Trophoblast cell (in vitro differentiated cells and primary cell): ENCODE data around the gene TOX2.

Source experiments
- DNase-seq, 2 donors: peaks; one replicate each; pipeline ENCODE4 v3.0.0-alpha.2; 2016
- H2AFZ ChIP-seq: 2 replicates; pipeline ENCODE4 v1.6.1; 2013; ENCODE audit warnings: low read length, moderate library complexity, mild to moderate bottlenecking; ENCODE audit not compliant: insufficient read depth, poor library complexity
- H2AK5ac ChIP-seq: 2 replicates; pipeline ENCODE4 v1.6.1; 2013; ENCODE audit warnings: mild to moderate bottlenecking, low read length
- H2BK120ac ChIP-seq: 2 replicates; pipeline ENCODE4 v1.6.1; 2013; ENCODE audit warnings: low read length, mild to moderate bottlenecking, moderate library complexity; ENCODE audit not compliant: insufficient read depth, poor library complexity
- H2BK12ac ChIP-seq: 2 replicates; pipeline ENCODE4 v1.6.1; 2013; ENCODE audit warnings: mild to moderate bottlenecking, low read length, moderate library complexity
- H2BK5ac ChIP-seq: 2 replicates; pipeline ENCODE4 v1.6.1; 2013; ENCODE audit warnings: low read length, low read depth, moderate library complexity, mild to moderate bottlenecking; ENCODE audit not compliant: poor library complexity
- H3K14ac ChIP-seq: 2 replicates; pipeline ENCODE4 v1.6.1; 2013; ENCODE audit warnings: mild to moderate bottlenecking, low read length
- H3K18ac ChIP-seq: 2 replicates; pipeline ENCODE4 v1.6.1; 2013; ENCODE audit warnings: mild to moderate bottlenecking, low read length
- H3K23ac ChIP-seq: 2 replicates; pipeline ENCODE4 v1.6.1; 2013; ENCODE audit warnings: low read length
- H3K27ac ChIP-seq: 2 replicates; pipeline ENCODE4 v1.5.1; 2013; ENCODE audit warnings: low read depth, mild to moderate bottlenecking, inconsistent platforms, low read length, moderate library complexity
- H3K27me3 ChIP-seq: 2 replicates; pipeline ENCODE4 v1.6.1; 2013; ENCODE audit warnings: inconsistent platforms, mild to moderate bottlenecking, low read length, moderate library complexity; ENCODE audit not compliant: insufficient read depth
- H3K36me3 ChIP-seq, 2 experiments: 1 replicate in 1 of 2; 2 replicates in 1 of 2; pipeline ENCODE4 v1.6.1; 2013; ENCODE audit warnings: low read length in 2 of 2, mild to moderate bottlenecking in 2 of 2, moderate library complexity in 1 of 2; ENCODE audit not compliant: insufficient read depth in 2 of 2, control insufficient read depth in 1 of 2
- H3K4ac ChIP-seq: 2 replicates; pipeline ENCODE4 v1.6.1; 2013; ENCODE audit warnings: low read depth, mild to moderate bottlenecking, low read length, moderate library complexity
- H3K4me1 ChIP-seq, 2 experiments: 1 replicate in 1 of 2; 2 replicates in 1 of 2; pipeline ENCODE4 v1.6.1; 2013; ENCODE audit warnings: low read length in 2 of 2, mild to moderate bottlenecking in 2 of 2, moderate library complexity in 1 of 2; ENCODE audit not compliant: insufficient read depth in 2 of 2, control insufficient read depth in 1 of 2
- H3K4me2 ChIP-seq: 2 replicates; pipeline ENCODE4 v1.6.1; 2013; ENCODE audit warnings: inconsistent platforms, mild to moderate bottlenecking, low read length, moderate library complexity
- H3K4me3 ChIP-seq: 2 replicates; pipeline ENCODE4 v1.5.1; 2013; ENCODE audit warnings: mild to moderate bottlenecking, low read depth, low read length, inconsistent platforms
- H3K79me1 ChIP-seq: one replicate; pipeline ENCODE4 v1.6.1; 2013; ENCODE audit warnings: low read length
- H3K79me2 ChIP-seq: 2 replicates; pipeline ENCODE4 v1.6.1; 2013; ENCODE audit warnings: low read length, mild to moderate bottlenecking; ENCODE audit not compliant: control insufficient read depth, insufficient read depth, poor library complexity
- H3K9ac ChIP-seq: 2 replicates; pipeline ENCODE4 v1.6.1; 2013; ENCODE audit warnings: mild to moderate bottlenecking, low read length
- H3K9me3 ChIP-seq: 2 replicates; pipeline ENCODE4 v1.6.1; 2013; ENCODE audit warnings: low read depth, mild to moderate bottlenecking, control low read depth, inconsistent platforms, low read length; ENCODE audit not compliant: insufficient read depth
- H4K12ac ChIP-seq: 2 replicates; pipeline ENCODE4 v1.6.1; 2013; ENCODE audit warnings: low read depth, mild to moderate bottlenecking, low read length, moderate library complexity
- H4K8ac ChIP-seq: 2 replicates; pipeline ENCODE4 v1.6.1; 2013; ENCODE audit warnings: low read depth, mild to moderate bottlenecking, low read length, moderate library complexity
- H4K91ac ChIP-seq: one replicate; pipeline ENCODE4 v1.6.1; 2013; ENCODE audit warnings: low read depth, mild to moderate bottlenecking, low read length, moderate library complexity
- WGBS: extraction: QIAGEN DNeasy Blood & Tissue Kit; methylation state at CpG from one replicate; pipeline ENCODE4 v1.1.7; 2013; ENCODE audit warnings: missing lambda C conversion rate; ENCODE audit not compliant: insufficient read length, insufficient coverage; ENCODE audit errors: extremely low coverage; 5-methylcytosine and 5-hydroxymethylcytosine counted together

TOX2 gene

DNA sequence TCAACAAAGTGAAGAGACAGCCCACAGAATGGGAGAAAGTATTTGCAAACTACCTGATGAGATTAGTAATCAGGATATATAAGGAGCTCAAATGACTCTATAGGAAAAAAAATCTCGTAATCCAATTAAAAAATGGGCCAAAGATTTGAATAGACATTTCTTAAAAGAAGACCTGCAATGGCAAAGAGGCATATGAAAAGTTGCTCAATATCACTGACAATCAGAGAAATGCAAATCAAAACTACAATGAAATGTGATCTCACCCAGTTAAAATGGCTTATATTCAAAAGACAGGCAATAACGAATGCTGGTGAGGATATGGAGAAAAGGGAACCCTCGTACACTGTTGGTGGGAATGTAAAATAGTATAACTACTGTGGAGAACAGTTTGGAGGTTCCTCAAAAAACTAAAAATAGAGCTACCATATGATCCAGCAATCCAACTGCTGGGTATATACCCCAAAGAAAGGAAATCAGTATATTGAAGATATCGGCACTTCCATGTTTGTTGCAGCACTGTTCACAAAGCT lies 65.0 kb downstream of the TOX2 start:
- WGBS, result no CpG with 5 or more reads among the region's 4 CpGs
- Histone ChIP-seq H3K4me2 (no peak overlapping the region), H2BK120ac (no peak overlapping the region), H3K4me3 (no peak overlapping the region), H3K18ac (no peak overlapping the region), H3K14ac (no peak overlapping the region), H3K4ac (no peak overlapping the region), H2BK5ac (no peak overlapping the region), H3K9me3 (peaks cover 3% of the 10 kb centered on the region), H4K8ac (no peak overlapping the region), H3K79me2 (no peaks in the 10 kb centered on the region), H3K23ac (no peak overlapping the region), H3K27ac (no peak overlapping the region), H3K9ac (no peak overlapping the region), H2AK5ac (no peak overlapping the region), H4K91ac (no peak overlapping the region), H3K27me3 (no peaks in the 10 kb centered on the region), H3K36me3 (no peaks in the 10 kb centered on the region), H2BK12ac (no peak overlapping the region), H3K79me1 (no peaks in the 10 kb centered on the region), H4K12ac (no peak overlapping the region), H3K4me1 (no peaks in the 10 kb centered on the region), H2AFZ (no peak overlapping the region)
- DNase-seq, result no peak

DNA sequence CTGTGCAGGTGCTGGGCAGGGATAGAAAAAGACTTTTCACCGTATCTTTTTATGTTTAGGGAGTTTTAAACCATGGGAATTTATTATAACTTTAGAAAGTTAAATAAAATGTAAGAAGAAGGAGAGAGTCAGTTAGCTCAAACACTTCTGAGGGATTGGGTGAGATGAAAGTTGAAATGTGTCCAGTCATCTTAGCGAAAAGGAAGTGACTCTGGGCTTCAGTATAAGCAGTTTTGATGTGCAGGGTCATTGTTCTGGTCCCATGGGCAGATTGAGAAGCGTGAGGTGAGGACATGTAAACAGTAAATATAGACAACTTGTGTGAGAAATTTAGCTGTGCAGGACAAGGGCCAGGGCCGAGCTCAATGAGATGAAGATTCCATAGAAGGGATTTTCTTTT lies 66.9 kb downstream of the TOX2 start:
- H3K4ac ChIP-seq, result no peak overlapping the region
- H3K36me3 ChIP-seq, result no peaks in the 10 kb centered on the region
- no peak overlapping the region for H4K12ac ChIP-seq
- H3K27ac ChIP-seq, result no peak overlapping the region
- no peaks in the 10 kb centered on the region for H3K79me2 ChIP-seq
- no peaks in the 10 kb centered on the region for H3K4me1 ChIP-seq
- no peak overlapping the region for H2AK5ac ChIP-seq
- H3K23ac ChIP-seq, result no peak overlapping the region
- no peak overlapping the region for H3K4me2 ChIP-seq
- H2BK5ac ChIP-seq, result no peak overlapping the region
- H4K8ac ChIP-seq, result no peak overlapping the region
- H3K14ac ChIP-seq, result no peak overlapping the region
- no peak overlapping the region for H3K4me3 ChIP-seq
- H2BK120ac ChIP-seq, result no peak overlapping the region
- H4K91ac ChIP-seq, result no peak overlapping the region
- WGBS, result no CpG with 5 or more reads among the region's 4 CpGs
- no peak for DNase-seq
- no peak overlapping the region for H3K18ac ChIP-seq
- no peak overlapping the region for H2AFZ ChIP-seq
- no peaks in the 10 kb centered on the region for H3K79me1 ChIP-seq
- H3K9ac ChIP-seq, result no peak overlapping the region
- H3K9me3 ChIP-seq, result peaks cover 3% of the 10 kb centered on the region
- H3K27me3 ChIP-seq, result no peaks in the 10 kb centered on the region
- no peak overlapping the region for H2BK12ac ChIP-seq

DNA sequence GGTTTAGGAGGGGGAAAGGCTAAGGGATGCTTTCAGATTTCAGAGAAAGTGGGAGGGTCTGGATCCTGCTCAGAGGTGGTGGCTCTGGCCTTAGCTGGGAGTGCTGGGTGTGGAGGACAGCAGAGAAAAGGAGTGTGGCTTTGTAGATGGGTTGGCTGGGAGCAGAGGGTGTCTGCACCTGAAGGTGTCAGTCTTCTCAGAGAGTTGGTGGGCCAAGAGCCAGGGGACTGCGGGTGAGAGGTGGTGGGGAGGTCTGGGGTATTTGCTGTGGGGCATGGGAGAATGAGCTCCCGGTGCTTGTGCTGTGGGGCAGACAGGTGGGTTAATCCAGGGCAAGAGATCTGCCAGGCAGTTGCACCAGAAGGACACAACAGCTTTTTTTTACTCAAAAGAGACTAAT lies 67.4 kb downstream of the TOX2 start:
- Histone ChIP-seq H3K4me2 (no peak overlapping the region), H3K23ac (no peak overlapping the region)
- WGBS, result no CpG with 5 or more reads among the region's 2 CpGs

DNA sequence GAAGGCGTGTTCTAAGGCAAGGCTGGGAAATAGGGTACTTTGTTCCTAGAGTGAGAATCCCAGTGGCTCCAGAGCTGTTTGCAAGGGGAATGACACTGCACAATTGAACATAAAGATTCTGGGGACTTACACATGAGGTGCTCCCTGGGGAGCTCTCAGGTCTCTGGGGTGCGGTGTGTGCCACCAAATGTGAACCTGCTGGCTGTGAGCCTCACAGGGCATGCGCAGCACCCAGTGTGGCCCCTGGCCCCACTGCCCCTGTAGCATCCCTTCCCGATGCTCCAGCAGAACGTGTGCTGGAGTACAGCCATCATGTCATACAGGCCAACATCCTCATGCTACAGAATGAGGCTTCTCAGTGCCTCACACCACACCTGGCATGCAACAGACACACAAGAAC lies 68.2 kb downstream of the TOX2 start:
- WGBS, result no CpG with 5 or more reads among the region's 5 CpGs
- H3K9ac ChIP-seq, result no peak overlapping the region
- no peak overlapping the region for H2BK120ac ChIP-seq
- no peak overlapping the region for H3K14ac ChIP-seq
- H2AK5ac ChIP-seq, result no peak overlapping the region
- no peak for DNase-seq
- no peaks in the 10 kb centered on the region for H3K36me3 ChIP-seq
- H2BK12ac ChIP-seq, result no peak overlapping the region
- no peaks in the 10 kb centered on the region for H3K27me3 ChIP-seq
- no peak overlapping the region for H3K27ac ChIP-seq
- no peak overlapping the region for H2AFZ ChIP-seq
- no peak overlapping the region for H2BK5ac ChIP-seq
- H3K4me3 ChIP-seq, result no peak overlapping the region
- no peaks in the 10 kb centered on the region for H3K79me2 ChIP-seq
- peaks cover 3% of the 10 kb centered on the region for H3K9me3 ChIP-seq
- H3K79me1 ChIP-seq, result no peaks in the 10 kb centered on the region
- no peak overlapping the region for H3K18ac ChIP-seq
- no peak overlapping the region for H3K4me2 ChIP-seq
- no peak overlapping the region for H4K12ac ChIP-seq
- no peak overlapping the region for H3K23ac ChIP-seq
- no peak overlapping the region for H3K4ac ChIP-seq
- H3K4me1 ChIP-seq, result no peaks in the 10 kb centered on the region
- no peak overlapping the region for H4K8ac ChIP-seq
- no peak overlapping the region for H4K91ac ChIP-seq

More for the DNA sequence above, 67.4 kb downstream of the TOX2 start:
- Histone ChIP-seq H3K4me3 (no peak overlapping the region), H3K9me3 (peaks cover 3% of the 10 kb centered on the region), H2BK12ac (no peak overlapping the region), H2AFZ (no peak overlapping the region), H2BK5ac (no peak overlapping the region), H4K8ac (no peak overlapping the region), H3K27me3 (no peaks in the 10 kb centered on the region), H3K18ac (no peak overlapping the region), H2BK120ac (no peak overlapping the region), H3K27ac (no peak overlapping the region), H4K91ac (no peak overlapping the region), H2AK5ac (no peak overlapping the region), H3K36me3 (no peaks in the 10 kb centered on the region), H3K4ac (no peak overlapping the region), H3K4me1 (no peaks in the 10 kb centered on the region), H3K79me2 (no peaks in the 10 kb centered on the region), H3K79me1 (no peaks in the 10 kb centered on the region), H3K9ac (no peak overlapping the region), H4K12ac (no peak overlapping the region), H3K14ac (no peak overlapping the region)
- DNase-seq, result no peak
